Gastroesophageal sphincter (tissue), 4 donors: ENCODE measurements around the gene ERBB2. TPM values are rescaled to one million over a fixed set of nuclear protein-coding genes. Genes with fewer than 3 reads are reported as not detected.

Experiments used
- ATAC-seq: fragments of 150-250 bp; one replicate; pipeline ENCODE4 v1.9.1; 2016; ENCODE audit warnings: mild to moderate bottlenecking, moderate library complexity
- H3K27ac ChIP-seq, 4 donors: fragments of 200-600 bp; sonication (generic) in 3 of 4; 1 replicate in 3 of 4; 2 replicates in 1 of 4; pipeline ENCODE4 v1.5.1; 2016 to 2019
- H3K27me3 ChIP-seq: fragments of 200-600 bp; sonication (generic); one replicate; pipeline ENCODE4 v1.5.1; 2019
- H3K36me3 ChIP-seq, 2 donors: fragments of 200-600 bp; sonication (generic); one replicate each; pipeline ENCODE4 v1.5.1; 2019; ENCODE audit warnings: control low read depth in 1 of 2
- H3K4me1 ChIP-seq, 3 donors: fragments of 200-600 bp; sonication (generic); 1 replicate in 2 of 3; 2 replicates in 1 of 3; pipeline ENCODE4 v1.5.1; 2016 to 2019; ENCODE audit warnings: control low read depth in 2 of 3
- H3K4me3 ChIP-seq, 2 donors: fragments of 200-600 bp; sonication (generic); one replicate each; pipeline ENCODE4 v1.5.1; 2019; ENCODE audit warnings: mild to moderate bottlenecking in 1 of 2, moderate library complexity in 1 of 2
- H3K9me3 ChIP-seq, 3 donors: fragments of 200-600 bp; sonication (generic); one replicate each; pipeline ENCODE4 v1.5.1; 2017 to 2019; ENCODE audit warnings: control low read depth in 2 of 3
- CTCF ChIP-seq, 4 experiments: fragments of 200-600 bp in 2 of 4; fragments of 450-650 bp in 2 of 4; sonication (generic) in 1 of 4; IDR thresholded peaks; one replicate each; pipeline ENCODE4 v1.5.1; 2017 to 2019; ENCODE audit warnings: antibody characterized with exemption in 4 of 4, mild to moderate bottlenecking in 2 of 4, moderate library complexity in 2 of 4
- EP300 ChIP-seq: sonication (generic); formaldehyde crosslinking; IDR thresholded peaks from one replicate; pipeline ENCODE4 v1.6.1; 2017; ENCODE audit warnings: antibody characterized with exemption, mild to moderate bottlenecking
- POLR2A ChIP-seq, 2 donors: fragments of 450-650 bp; IDR thresholded peaks; one replicate each; pipeline ENCODE4 v1.6.1; 2017; ENCODE audit warnings: antibody characterized with exemption in 2 of 2, mild to moderate bottlenecking in 2 of 2, moderate library complexity in 1 of 2
- POLR2AphosphoS5 ChIP-seq: sonication (generic); formaldehyde crosslinking; IDR thresholded peaks from one replicate; pipeline ENCODE4 v1.6.1; 2017; ENCODE audit warnings: antibody characterized with exemption
- WGBS, 2 donors: methylation state at CpG; one replicate each; pipeline ENCODE4 v1.1.5; 2018; ENCODE audit warnings: low coverage in 1 of 2; 5-methylcytosine and 5-hydroxymethylcytosine counted together
- total RNA-seq, 4 donors: library from RNA; depleted of rRNA; stranded (reverse); fragments of >200 nt; gene quantifications; one replicate each; pipeline ENCODE4 v1.1.0, GENCODE V29; 2016

Gene ERBB2
- total RNA-seq, 4 donors from 2014 or later, result 43.3 to 60.8 (median 48.2) TPM

GRCh38 chr17:39701012-39701783 lies 1.3 kb downstream of the ERBB2 start:
- Histone ChIP-seq H3K36me3 (no peaks in the 10 kb centered on the region), H3K9me3 (no peaks in the 10 kb centered on the region), H3K27ac (peak overlapping the region in 3 of 4 donors; percentile 86 to 90 (median 87)), H3K4me3 (peak overlapping the region; percentile 84 to 85), H3K4me1 (peaks cover 0 to 68% (median 15%) of the 10 kb centered on the region in 3 donors), H3K27me3 (peaks cover 4% of the 10 kb centered on the region)
- ATAC-seq, result no peak
- WGBS, 2 donors, result 23 to 45% methylated on average over 9 to 10 of the region's 10 CpGs
- TF ChIP-seq CTCF (IDR thresholded peaks at IDR 0.05) (no peak), EP300 (no peak), POLR2AphosphoS5 (no peak), POLR2A (IDR thresholded peaks at IDR 0.05) (no peak)

DNA sequence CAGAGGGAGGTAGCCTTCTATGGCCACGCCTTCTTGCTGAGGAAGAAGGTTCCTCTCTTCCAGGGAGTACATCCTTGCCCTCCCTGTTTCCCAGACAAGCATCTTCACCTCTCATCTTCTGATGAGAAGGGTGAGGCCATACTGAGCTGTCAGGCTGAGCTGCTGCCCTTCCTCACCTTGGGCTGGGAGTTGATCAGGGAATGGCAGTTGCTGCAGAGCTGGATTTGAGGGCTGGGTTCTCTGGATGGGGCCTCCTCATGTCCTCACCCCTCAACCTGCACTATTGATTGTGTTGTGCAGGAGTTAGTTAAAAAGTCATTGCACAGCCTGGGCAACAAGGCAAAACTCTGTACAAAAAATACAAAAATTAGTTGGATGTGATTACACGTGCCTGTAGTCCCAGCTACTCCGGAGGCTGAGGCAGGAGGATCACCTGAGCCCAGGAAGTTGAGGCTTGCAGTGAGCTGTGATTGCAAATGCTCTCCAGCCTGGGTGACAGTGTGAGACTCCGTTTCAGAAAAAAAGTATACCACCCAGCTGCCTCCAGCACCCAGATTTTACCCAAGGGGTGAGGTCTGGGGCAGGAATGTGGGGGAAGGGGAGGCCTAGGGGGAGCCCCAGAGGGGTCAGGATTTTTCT lies 2.0 kb downstream of the ERBB2 start:
- Histone ChIP-seq H3K27me3 (peaks cover 4% of the 10 kb centered on the region), H3K4me3 (peak overlapping the region in 1 of 2 donors; percentile 84), H3K9me3 (no peaks in the 10 kb centered on the region), H3K27ac (no peak overlapping the region), H3K4me1 (peaks cover 0 to 68% (median 15%) of the 10 kb centered on the region in 3 donors), H3K36me3 (peaks cover 0 to 2% of the 10 kb centered on the region in 2 donors)
- ATAC-seq, result no peak
- WGBS, 2 donors, result 33 to 40% methylated on average over 1 of the region's 4 CpGs
- TF ChIP-seq POLR2A (IDR thresholded peaks at IDR 0.05) (no peak), POLR2AphosphoS5 (no peak), EP300 (no peak), CTCF (IDR thresholded peaks at IDR 0.05) (no peak)

DNA sequence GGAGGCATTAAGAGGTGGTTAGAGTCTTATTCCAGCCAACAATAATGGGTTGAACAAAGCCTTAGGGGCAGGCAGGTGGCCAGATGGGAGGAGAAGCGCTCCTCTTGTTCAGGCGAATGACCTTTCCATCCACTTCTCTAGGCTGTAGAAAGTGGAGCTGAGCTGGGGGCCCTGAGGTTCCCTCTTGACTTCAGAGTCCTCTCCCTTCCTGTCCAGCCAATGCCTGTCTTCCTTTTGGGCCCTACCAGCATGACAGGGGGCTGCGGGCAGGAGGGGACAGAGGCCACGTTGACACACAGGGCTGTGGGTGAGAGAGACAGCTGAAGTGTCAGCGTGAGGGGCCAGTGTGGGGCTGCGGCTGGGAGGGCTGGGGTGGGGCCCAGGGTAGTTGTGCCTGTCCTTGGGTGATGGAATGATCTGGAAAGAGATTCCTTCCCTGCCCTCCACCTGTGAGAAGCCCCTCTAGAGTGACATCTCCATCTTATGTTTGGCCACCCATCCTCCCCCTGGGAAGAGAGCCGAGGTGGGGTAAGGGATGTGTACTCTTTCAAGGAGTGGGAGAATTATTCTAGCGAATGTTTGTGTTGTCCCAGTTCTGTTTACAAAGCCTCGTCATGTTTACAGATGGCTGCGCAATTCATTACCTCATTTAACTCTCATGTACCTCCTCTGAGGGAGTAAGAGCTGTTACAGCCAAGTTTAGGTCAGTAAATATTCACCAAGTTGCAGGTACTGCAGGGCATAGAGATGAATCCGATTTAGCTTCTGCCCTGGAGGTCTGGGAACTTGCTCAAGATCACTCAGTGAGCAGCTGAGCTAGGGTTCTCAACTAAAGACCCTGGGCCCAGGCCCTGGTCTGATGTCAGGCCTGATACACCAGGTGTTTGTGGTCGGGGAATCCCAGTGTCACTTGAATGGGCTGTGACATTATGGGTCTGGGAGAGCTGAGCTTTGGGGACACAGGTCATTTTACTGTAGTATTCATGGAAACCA lies 3.3 kb downstream of the ERBB2 start:
- Histone ChIP-seq H3K4me3 (no peak overlapping the region), H3K36me3 (peaks cover 0 to 15% of the 10 kb centered on the region in 2 donors), H3K9me3 (no peaks in the 10 kb centered on the region), H3K27me3 (peaks cover 4% of the 10 kb centered on the region), H3K4me1 (peaks cover 0 to 68% (median 15%) of the 10 kb centered on the region in 3 donors), H3K27ac (peak overlapping the region in 1 of 4 donors; percentile 6)
- 59 to 64% methylated on average over 6 to 9 of the region's 12 CpGs for WGBS, 2 donors
- ATAC-seq, result no peak
- TF ChIP-seq POLR2AphosphoS5, result no peak
- TF ChIP-seq EP300, result no peak
- no peak for TF ChIP-seq POLR2A (IDR thresholded peaks at IDR 0.05)
- no peak for TF ChIP-seq CTCF (IDR thresholded peaks at IDR 0.05)

DNA sequence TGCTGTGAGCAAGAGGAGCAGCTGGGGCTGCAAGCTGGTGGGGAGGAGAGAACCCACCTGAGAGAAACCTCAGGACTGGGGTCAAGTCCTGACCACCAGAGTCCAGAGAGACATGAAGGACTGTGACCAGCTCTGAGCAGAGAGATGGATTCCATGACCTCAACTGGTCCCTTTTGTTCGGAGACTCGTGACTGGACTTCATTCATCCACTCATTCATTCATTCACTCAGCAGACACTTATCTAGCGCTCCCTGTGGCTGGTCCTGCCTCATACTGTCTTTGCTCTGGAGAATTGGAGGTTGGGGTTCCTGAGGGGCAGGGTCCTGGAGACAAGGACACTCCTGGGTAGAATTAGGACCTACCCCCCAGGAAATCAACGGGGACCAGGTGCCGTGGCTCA lies 4.0 kb downstream of the ERBB2 start:
- Histone ChIP-seq H3K36me3 (peaks cover 0 to 23% of the 10 kb centered on the region in 2 donors), H3K4me3 (no peak overlapping the region), H3K27me3 (peaks cover 4% of the 10 kb centered on the region), H3K4me1 (peaks cover 0 to 66% (median 15%) of the 10 kb centered on the region in 3 donors), H3K27ac (no peak overlapping the region), H3K9me3 (no peaks in the 10 kb centered on the region)
- whole genome bisulfite sequencing, 2 donors, result 94% methylated on average over 2 of the region's 5 CpGs; no CpG with 5 or more reads in 1 of the 2 donors
- no peak for ATAC-seq
- TF ChIP-seq POLR2A (IDR thresholded peaks at IDR 0.05) (no peak), CTCF (IDR thresholded peaks at IDR 0.05) (no peak), EP300 (no peak), POLR2AphosphoS5 (no peak)
